T-helper 17 cell (primary cell): ENCODE measurements around the gene KLRF1. TPM values are rescaled to one million over a fixed set of nuclear protein-coding genes. Genes with fewer than 3 reads are reported as not detected.

Experiments used
- total RNA-seq, 4 donors: library from RNA in 2 of 4; stranded (reverse) in 2 of 4; gene quantifications; one replicate each; pipeline ENCODE4 v1.2.3 and lab custom pipeline; 2022 to 2026

Gene KLRF1
- total RNA-seq, 2 donors from 2014 or later, result 0.52 to 0.57 TPM

Other genes starting within 250 kb of the KLRF1 start
- gene KLRB1, start 219.6 kb upstream of the KLRF1 start, total RNA-seq, result 100 to 1,000 TPM; 182 to 229 TPM
- 100 to 1,000 TPM; 151 to 173 TPM for gene CLEC2D, start 157.8 kb upstream of the KLRF1 start, total RNA-seq
- gene CLECL1, start 94.4 kb upstream of the KLRF1 start, total RNA-seq, result 1 to 10 TPM; 1.5 TPM
- 1,000 to 10,000 TPM; 1,001 to 1,104 TPM for gene CD69, start 66.6 kb upstream of the KLRF1 start, total RNA-seq
- 100 to 1,000 TPM in 1 of 2 donors, 10 to 100 TPM in 1; 59.9 to 116 TPM for gene CLEC2B, start 41.9 kb downstream of the KLRF1 start, total RNA-seq
- gene KLRF2, start 54.0 kb downstream of the KLRF1 start, total RNA-seq, result not detected
- gene CLEC2A, start 104.9 kb downstream of the KLRF1 start, total RNA-seq, result not detected
- gene CLEC12A, start 143.9 kb downstream of the KLRF1 start, total RNA-seq, result 1 to 10 TPM in 1 of 2 donors, under 1 TPM in 1; 0.37 to 4.6 TPM
- gene CLEC1B, start 171.6 kb downstream of the KLRF1 start, total RNA-seq, result 10 to 100 TPM in 1 of 2 donors, under 1 TPM in 1; 0.94 to 21.1 TPM
- under 1 TPM in 1 of 2 donors, not detected in 1; 0.25 TPM for gene CLEC12B, start 183.1 kb downstream of the KLRF1 start, total RNA-seq
- under 1 TPM in 1 of 2 donors, not detected in 1; 0.18 TPM for gene CLEC9A, start 203.2 kb downstream of the KLRF1 start, total RNA-seq